ENCODE results near the gene ANKRD13B.

ANKRD13B gene

GRCh38 chr17:29596811-29597210 lies 3.9 kb downstream of the ANKRD13B start:
- no peak for FAIRE-seq

GRCh38 chr17:29597361-29598172 lies 4.6 kb downstream of the ANKRD13B start:
- FAIRE-seq: no peak

DNA sequence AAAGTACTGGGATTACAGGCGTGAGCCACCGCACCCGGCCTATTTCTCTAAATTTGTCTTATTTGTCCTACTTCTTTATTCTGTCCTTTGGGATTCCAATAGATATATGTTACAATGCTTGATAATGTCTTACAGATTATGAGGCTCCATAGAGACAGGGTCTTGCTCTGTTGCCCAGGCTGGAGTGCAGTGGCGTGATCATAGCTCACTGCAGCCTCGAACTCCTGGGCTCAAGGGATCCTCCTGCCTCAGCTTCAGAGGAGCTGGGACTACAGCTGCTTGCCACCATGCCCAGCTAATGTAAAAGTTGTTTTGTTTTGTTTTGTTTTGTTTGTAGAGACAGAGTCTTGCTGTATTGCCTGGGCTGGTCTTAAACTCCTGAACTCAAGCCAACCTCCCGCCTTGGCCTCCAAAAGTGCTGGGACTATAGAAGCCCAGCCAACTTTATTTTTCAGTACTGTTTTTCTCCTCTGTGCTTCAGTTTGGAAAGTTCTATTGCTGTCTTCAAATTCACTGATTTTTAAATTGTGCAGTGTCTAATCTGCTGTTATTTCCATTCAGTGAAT lies 10.3 kb downstream of the ANKRD13B start:
- no peak for FAIRE-seq

- no peak for FAIRE-seq
Measured at GRCh38 chr17:29607557-29608195, 14.7 kb downstream of the ANKRD13B start.

DNA sequence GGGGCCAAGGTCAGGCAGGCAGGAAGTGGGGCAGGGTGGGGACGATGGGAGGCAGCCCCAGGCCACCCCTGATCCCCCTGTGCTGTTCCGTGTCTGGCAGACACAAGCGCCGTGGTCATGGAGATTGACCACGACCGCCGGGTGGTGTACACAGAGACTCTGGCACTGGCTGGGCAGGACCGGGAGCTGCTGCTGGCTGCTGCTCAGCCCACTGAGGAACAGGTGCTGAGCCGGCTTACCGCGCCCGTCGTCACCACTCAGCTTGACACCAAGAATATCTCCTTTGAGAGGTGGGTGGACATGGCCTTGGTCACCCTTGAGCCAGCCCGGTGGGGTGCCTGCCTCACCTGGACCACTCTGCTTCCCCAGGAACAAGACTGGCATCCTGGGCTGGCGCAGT lies 16.1 kb downstream of the ANKRD13B start:
- no peak for FAIRE-seq

GRCh38 chr17:29610395-29610794 lies 17.5 kb downstream of the ANKRD13B start:
- FAIRE-seq: no peak

- FAIRE-seq: no peak
Measured at GRCh38 chr17:29611351-29612093, 18.6 kb downstream of the ANKRD13B start.

DNA sequence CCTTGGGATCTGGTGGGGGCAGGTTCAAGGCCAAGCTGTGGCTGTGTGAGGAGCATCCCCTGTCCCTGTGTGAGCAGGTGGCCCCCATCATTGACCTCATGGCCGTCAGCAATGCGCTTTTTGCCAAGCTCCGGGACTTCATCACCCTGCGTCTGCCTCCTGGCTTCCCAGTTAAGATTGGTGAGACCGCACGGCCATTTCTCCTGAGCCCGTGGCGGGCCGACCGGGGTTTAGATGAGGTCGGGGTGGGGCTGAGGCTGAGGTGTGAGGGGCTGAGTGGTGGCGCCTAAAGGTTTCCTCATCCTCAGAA lies 19.1 kb downstream of the ANKRD13B start:
- FAIRE-seq: no peak

DNA sequence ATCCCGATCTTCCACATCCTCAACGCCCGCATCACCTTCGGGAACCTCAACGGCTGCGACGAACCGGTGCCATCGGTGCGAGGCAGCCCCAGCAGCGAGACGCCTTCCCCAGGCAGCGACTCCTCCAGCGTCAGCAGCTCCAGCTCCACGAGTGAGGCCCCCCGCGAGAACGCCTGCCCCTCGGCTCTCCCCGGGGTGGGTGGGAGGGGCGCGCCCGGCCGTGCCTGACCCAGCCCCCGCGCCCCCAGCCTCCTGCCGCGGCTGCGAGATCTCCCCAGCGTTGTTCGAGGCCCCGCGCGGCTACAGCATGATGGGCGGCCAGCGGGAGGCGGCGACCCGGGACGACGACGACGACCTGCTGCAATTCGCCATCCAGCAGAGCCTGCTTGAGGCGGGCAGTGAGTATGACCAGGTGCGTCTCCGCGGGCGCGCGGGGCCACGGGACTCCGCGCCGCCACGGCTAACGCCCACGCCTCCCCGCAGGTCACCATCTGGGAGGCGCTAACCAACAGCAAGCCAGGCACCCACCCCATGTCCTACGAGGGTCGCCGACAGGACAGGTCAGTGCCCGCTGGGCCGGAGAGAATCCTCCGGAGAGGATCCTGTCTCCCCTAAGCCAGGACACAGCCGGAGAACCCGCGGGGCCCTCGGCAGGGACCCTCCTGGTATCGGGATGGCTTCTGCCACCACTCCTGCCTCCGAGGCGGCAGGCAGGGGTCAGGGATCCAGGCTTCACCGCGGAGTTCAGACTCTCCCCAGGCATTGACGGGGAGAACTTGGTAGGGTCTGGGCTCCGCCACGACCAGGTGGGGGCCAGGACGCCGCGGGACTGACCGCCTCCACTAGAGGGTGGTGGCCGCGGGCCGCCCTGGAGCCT lies 19.7 kb downstream of the ANKRD13B start:
- FAIRE-seq: no peak

DNA sequence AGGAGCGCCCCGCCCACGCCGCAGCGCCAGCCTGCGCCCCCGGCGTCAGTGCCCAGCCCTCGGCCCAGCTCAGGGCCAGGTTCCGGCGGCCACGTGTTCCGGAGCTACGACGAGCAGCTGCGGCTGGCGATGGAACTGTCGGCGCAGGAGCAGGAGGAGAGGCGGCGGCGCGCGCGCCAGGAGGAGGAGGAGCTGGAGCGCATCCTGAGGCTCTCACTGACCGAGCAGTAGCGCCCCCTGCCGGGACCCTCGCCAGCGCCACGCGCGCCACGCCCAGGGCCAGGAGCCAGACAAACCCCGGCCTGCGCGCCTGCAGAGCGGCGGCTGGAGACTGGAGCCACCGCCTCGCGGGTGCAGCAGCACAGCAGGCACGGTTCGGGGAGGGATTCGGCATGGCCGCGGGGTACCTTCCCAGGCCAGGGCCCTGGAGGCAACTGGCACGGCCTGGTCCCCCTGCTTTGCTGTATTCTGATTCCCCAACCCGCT lies 20.5 kb downstream of the ANKRD13B start:
- FAIRE-seq: no peak

DNA sequence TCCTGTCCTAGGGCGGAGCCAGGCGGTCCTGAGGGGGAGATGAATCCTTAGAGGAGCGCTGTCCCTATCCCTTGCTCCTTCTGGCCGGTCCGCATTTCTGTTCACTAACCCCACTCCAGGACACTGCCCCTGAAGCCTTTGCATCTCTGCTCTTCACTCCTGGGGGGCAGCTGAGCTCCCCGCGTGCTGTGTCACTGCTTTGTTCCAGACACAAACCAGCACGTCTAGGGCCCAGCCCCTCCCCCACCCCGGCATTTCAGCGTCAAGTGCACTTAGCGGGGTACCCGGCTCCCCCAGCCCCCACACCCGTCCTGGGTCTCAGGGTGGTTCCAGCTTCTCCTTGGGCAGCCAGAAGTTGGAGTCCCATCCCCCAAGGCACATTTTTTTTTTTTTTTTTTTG lies 20.9 kb downstream of the ANKRD13B start:
- FAIRE-seq: no peak

- FAIRE-seq: no peak
Measured at GRCh38 chr17:29614349-29615047, 21.6 kb downstream of the ANKRD13B start.

- FAIRE-seq: no peak
Measured at GRCh38 chr17:29615048-29615385, 22.1 kb downstream of the ANKRD13B start.

DNA sequence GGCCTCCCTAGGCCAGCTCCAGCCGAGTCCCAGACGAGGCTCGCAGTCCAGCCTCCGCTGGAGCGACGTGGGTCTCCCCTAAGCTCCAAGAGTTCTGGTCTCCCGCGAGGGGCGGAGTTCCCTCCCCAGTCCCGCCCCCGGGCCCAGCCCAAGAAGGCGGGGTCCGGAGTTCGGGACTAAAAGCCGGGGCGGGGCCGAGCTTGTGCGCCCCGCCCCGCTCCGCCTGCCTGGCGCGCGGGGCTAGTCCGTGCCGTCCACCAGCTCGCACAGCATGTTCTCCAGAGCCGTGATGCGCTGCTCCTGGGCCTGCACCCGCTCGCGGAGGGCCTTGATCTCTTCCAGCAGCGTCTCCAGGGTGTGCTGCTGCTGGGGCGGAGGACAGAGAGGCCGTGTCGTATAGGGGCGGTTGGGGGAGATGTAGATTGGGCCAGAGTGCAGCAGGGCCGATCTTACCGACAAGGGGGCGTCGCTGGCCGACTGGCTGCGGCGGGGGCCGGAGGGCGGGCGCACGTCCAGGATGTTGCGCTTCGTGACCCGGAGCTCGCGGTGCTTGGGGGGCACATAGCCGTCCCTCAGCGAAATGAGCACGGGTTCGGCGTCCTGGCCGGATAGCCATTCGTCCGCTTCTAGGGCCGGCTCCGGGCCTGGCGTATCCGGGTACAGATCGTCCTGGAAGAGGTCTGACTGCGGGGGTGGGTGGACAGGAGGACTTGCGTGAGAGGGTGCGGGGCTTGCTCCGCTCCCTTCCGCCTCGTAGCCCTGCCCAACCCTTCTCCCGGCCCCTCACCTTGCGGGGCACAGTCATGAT lies 22.8 kb downstream of the ANKRD13B start:
- FAIRE-seq: no peak

DNA sequence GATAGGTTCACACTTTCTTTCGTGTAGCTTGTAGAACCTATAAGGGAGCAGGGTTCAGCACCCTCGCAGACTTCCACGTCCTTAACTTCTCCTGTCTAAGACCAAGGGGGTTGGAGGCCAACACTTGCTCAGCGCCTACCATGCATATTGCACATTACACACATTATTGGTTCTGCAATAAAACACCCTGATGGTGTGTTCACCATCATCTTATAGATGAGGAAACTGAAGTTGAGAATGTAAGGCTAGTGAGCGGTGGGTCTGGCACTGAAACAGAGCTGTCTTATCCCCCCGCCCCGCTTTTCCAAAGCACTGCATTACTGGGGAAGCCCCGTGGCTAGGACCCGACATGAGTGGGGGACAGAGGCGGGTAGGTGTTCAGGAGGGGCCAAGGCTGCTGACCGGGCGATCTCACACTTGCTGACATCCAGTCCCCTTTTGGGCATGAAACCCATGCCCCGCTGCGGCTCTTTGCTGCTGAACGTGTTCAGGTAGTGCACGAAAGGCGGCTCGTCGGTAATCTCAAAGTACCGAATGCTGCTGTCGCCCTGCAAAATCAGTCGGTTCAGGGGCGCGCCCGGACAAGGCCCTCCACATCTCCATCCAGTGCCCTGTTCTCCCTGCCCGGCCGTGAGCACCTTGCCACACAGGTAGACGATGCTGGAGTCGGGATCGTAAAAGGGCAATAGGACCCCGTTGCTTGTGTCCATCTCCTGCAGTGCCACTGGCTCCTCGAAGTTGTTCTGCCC lies 23.5 kb downstream of the ANKRD13B start:
- no peak for FAIRE-seq

GRCh38 chr17:29617125-29617480 lies 24.2 kb downstream of the ANKRD13B start:
- no peak for FAIRE-seq

DNA sequence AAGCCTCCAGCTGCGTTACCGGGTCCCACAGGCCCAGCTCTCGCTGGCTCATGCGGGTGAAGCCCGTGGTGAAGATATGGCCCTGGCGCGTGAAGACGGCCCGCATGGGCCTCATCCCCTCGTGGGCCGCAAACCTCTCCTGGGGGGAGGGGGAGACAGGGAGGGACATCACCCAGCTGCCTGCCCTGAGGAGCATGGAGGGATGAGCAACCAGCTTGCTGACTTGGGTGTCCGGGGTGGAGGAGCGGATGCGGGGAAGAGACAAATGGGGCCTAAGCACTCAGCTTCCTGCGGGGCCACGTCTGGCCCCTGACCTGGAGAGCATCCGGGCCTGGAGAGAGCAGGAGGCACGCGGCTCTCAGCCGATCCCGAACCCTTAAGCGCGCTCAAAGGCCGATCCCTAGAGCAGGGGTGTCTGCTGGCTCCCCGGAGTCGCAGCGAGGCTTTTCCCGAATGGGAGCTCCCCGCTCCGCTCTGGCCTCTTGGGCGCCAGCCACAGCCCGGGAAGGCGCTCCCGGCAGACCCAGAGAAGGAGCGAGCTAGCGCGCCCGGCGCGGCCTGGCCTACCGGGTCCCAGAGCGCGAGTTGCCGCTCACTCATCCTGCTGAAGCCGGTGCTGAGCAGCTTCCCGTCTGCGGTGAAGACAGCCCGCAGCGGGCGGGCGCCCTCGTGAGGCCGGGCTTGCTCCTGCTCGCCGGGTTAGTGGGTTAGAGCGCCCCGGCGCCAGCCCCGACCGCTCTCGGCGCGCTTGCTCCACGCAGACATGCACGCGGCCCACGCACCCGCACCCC lies 24.7 kb downstream of the ANKRD13B start:
- no peak for FAIRE-seq

- no peak for FAIRE-seq
Measured at GRCh38 chr17:29618272-29619065, 25.5 kb downstream of the ANKRD13B start.

DNA sequence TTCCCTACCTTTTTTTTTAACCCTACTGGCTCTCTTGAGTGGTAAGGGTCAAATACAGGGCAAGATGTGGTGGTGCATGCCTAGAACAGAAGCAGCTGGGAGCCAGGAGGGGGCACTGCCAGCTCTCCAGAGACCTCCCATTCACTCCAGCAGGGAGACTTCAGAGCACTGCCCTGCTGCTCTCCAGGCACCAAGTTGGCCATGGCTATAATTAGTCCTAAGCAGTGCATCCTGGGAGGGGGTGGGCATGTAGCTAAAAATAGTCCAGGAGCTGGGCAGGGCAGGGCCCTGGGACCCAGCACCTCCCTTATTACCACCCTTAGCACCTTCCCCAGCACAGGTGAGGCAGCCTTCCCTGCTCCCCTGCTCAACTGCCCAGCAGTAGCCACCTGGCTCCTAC lies 26.3 kb downstream of the ANKRD13B start:
- no peak for FAIRE-seq
